ENCODE results near the gene ADCYAP1R1. TPM values are rescaled to one million over a fixed set of nuclear protein-coding genes. Genes with fewer than 3 reads are reported as not detected.
A peak's percentile ranks its signal among the peaks of the same experiment; 100 is the strongest.

The ADCYAP1R1 gene
- 1 to 10 TPM in 4 of 7 donors, under 1 TPM in 3; 0.43 to 5.6 (median 1.0) TPM for total RNA-seq
- polyA plus RNA-seq = under 1 TPM; 0.04 to 0.13 (median 0.06) TPM
- long read RNA-seq, donor 1, partial matches to known transcripts = 0 of 2 reads
- long read RNA-seq, donor 1, other reads (novel, unspliced or antisense) = 0 of 2 reads
- long read RNA-seq, donor 2, partial matches to known transcripts = 0 of 2 reads
- long read RNA-seq, donor 2, other reads (novel, unspliced or antisense) = 0 of 2 reads

- no peaks in the 10 kb centered on the region for H3K36me3 ChIP-seq
- peaks cover 0 to 12% (median 5%) of the 10 kb centered on the region in 6 donors for H3K4me1 ChIP-seq
- TF ChIP-seq, protein P1, sequence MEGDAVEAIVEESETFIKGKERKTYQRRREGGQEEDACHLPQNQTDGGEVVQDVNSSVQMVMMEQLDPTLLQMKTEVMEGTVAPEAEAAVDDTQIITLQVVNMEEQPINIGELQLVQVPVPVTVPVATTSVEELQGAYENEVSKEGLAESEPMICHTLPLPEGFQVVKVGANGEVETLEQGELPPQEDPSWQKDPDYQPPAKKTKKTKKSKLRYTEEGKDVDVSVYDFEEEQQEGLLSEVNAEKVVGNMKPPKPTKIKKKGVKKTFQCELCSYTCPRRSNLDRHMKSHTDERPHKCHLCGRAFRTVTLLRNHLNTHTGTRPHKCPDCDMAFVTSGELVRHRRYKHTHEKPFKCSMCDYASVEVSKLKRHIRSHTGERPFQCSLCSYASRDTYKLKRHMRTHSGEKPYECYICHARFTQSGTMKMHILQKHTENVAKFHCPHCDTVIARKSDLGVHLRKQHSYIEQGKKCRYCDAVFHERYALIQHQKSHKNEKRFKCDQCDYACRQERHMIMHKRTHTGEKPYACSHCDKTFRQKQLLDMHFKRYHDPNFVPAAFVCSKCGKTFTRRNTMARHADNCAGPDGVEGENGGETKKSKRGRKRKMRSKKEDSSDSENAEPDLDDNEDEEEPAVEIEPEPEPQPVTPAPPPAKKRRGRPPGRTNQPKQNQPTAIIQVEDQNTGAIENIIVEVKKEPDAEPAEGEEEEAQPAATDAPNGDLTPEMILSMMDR (IDR thresholded peaks at IDR 0.05 in 8 of 11, conservative IDR thresholded peaks at IDR 0.05 in 3 of 11) = no peak
- no peak for TF ChIP-seq POLR2AphosphoS5 (IDR thresholded peaks at IDR 0.05)
- no peak for TF ChIP-seq POLR2A (IDR thresholded peaks at IDR 0.05)
- peak within 1 kb of the TSS in 5 of 8 donors; percentile 3 to 46 (median 17) for H3K4me3 ChIP-seq
- no peak for DNase-seq
- no peak within 1 kb of the TSS for H3K27ac ChIP-seq
- no peaks in the 10 kb centered on the region for H3K9me3 ChIP-seq
- peaks cover 0 to 76% (median 27%) of the 10 kb centered on the region in 7 donors for H3K27me3 ChIP-seq (replicated peaks in 1 of 7)
- 6 to 26% (median 7%) methylated on average over 8 to 56 of the region's 56 CpGs for whole genome bisulfite sequencing, 5 donors
- intact Hi-C loops (cut with DNase I; ENCODE audit: low total_unique reads) = no loop called here
Observed at GRCh38 chr7:31051598-31052486, at the start of gene ADCYAP1R1. Gene ADCYAP1R1 (plus strand): TSS chr7:31052308. CDS start chr7:31063265, 10,957 bp downstream.

- intact Hi-C loops (cut with DNase I; ENCODE audit: low total_unique reads) = no loop called here
- WGBS, 5 donors = 79 to 92% (median 82%) methylated on average over 2 of the region's 2 CpGs
- Histone ChIP-seq H3K4me1 (no peaks in the 10 kb centered on the region), H3K36me3 (no peaks in the 10 kb centered on the region), H3K27me3 (replicated peaks in 1 of 7) (peaks cover 0 to 21% (median 0%) of the 10 kb centered on the region in 7 donors), H3K27ac (no peak overlapping the region), H3K4me3 (no peak overlapping the region), H3K9me3 (peaks cover 0 to 7% (median 0%) of the 10 kb centered on the region in 8 donors)
- TF ChIP-seq POLR2A (IDR thresholded peaks at IDR 0.05) = no peak
- TF ChIP-seq POLR2AphosphoS5 (IDR thresholded peaks at IDR 0.05) = no peak
- TF ChIP-seq, protein P1 (IDR thresholded peaks at IDR 0.05 in 8 of 11, conservative IDR thresholded peaks at IDR 0.05 in 3 of 11) = no peak
- DNase-seq = no peak
Observed at GRCh38 chr7:31003097-31003496, 49.0 kb upstream of the ADCYAP1R1 start.

GRCh38 chr7:31003721-31004120 lies 48.4 kb upstream of the ADCYAP1R1 start:
- H3K36me3 ChIP-seq = no peaks in the 10 kb centered on the region
- WGBS, 5 donors = 93 to 100% (median 96%) methylated on average over 5 to 6 of the region's 6 CpGs
- no peaks in the 10 kb centered on the region for H3K4me1 ChIP-seq
- H3K4me3 ChIP-seq = no peak overlapping the region
- no peak overlapping the region for H3K27ac ChIP-seq
- DNase-seq = peak; percentile 38
- H3K27me3 ChIP-seq (replicated peaks in 1 of 7) = peaks cover 0 to 20% (median 0%) of the 10 kb centered on the region in 7 donors
- intact Hi-C loops (cut with DNase I; ENCODE audit: low total_unique reads) = no loop called here
- TF ChIP-seq POLR2A (IDR thresholded peaks at IDR 0.05) (no peak), POLR2AphosphoS5 (IDR thresholded peaks at IDR 0.05) (no peak)
- TF ChIP-seq, protein P1 (IDR thresholded peaks at IDR 0.05 in 8 of 11, conservative IDR thresholded peaks at IDR 0.05 in 3 of 11) = no peak
- H3K9me3 ChIP-seq = peaks cover 0 to 7% (median 0%) of the 10 kb centered on the region in 8 donors

GRCh38 chr7:31004393-31004792 lies 47.7 kb upstream of the ADCYAP1R1 start:
- H3K27ac ChIP-seq = no peak overlapping the region
- DNase-seq = peak; percentile 2
- peaks cover 0 to 7% (median 0%) of the 10 kb centered on the region in 8 donors for H3K9me3 ChIP-seq
- intact Hi-C loops (cut with DNase I; ENCODE audit: low total_unique reads) = no loop called here
- 67 to 76% (median 74%) methylated on average over 1 of the region's 1 CpG for WGBS, 5 donors
- H3K4me1 ChIP-seq = no peaks in the 10 kb centered on the region
- TF ChIP-seq POLR2AphosphoS5 (IDR thresholded peaks at IDR 0.05) = no peak
- TF ChIP-seq POLR2A (IDR thresholded peaks at IDR 0.05) = no peak
- TF ChIP-seq, protein P1 (IDR thresholded peaks at IDR 0.05 in 8 of 11, conservative IDR thresholded peaks at IDR 0.05 in 3 of 11) = no peak
- H3K27me3 ChIP-seq (replicated peaks in 1 of 7) = peaks cover 0 to 18% (median 0%) of the 10 kb centered on the region in 7 donors
- no peaks in the 10 kb centered on the region for H3K36me3 ChIP-seq
- H3K4me3 ChIP-seq = no peak overlapping the region
